H1 (cell line): ENCODE measurements around the gene TAF7L. TPM values are rescaled to one million over a fixed set of nuclear protein-coding genes. Genes with fewer than 3 reads are reported as not detected.

ENCODE experiments used
- KDM1A ChIP-seq: fragments of 200-600, 300-600 bp; sonication (generic); IDR thresholded peaks from 2 replicates; pipeline ENCODE4 v1.7.1; 2016; ENCODE audit warnings: mild to moderate bottlenecking, low read length, borderline replicate concordance
- polyA plus RNA-seq, 7 experiments: library from polyadenylated mRNA; depleted of rRNA in 3 of 7; stranded (reverse) in 5 of 7; unstranded in 2 of 7; fragments of >200 nt in 5 of 7; fragments of 200-250 nt in 2 of 7; gene quantifications; 1 replicate in 5 of 7; 2 replicates in 1 of 7; 4 replicates in 1 of 7; pipeline versions ENCODE4 v1.2.1 to v1.2.3, GENCODE V29; 2011 to 2013; ENCODE audit warnings: missing spikeins in 2 of 7, mixed read lengths in 2 of 7
- total RNA-seq: library from RNA; stranded (reverse); fragmentation: NEBNext Ultra II Directional; extraction: Animal tissue kit (Norgen Biotek cat#: 25700); gene quantifications from 2 replicates; pipeline ENCODE4 v1.2.1, GENCODE V29; 2021

TAF7L gene
- total and polyA plus RNA-seq, 2 of the 8 experiments (the other 6 are each of a cell fraction or from before 2014, with no cell fraction given) = not detected

GRCh38 chrX:101262590-101262989 lies 28.5 kb downstream of the TAF7L start (continued):
- TF ChIP-seq KDM1A = no peak
